ENCODE results near the gene HDGFL3.
"Not testable (repeated sequence)": the region's sequence is repeated elsewhere in the genome, so short reads cannot be mapped to it uniquely, and the experiment has no call there.

The HDGFL3 gene

GRCh38 chr15:83207660-83208366 is at the start of gene HDGFL3:
Gene HDGFL3 (minus strand): TSS chr15:83207823. CDS start chr15:83207414, 409 bp downstream.
- DNase-seq (ENCODE audit: low read depth in 3 of 3), result no peak

- DNase-seq (ENCODE audit: low read depth in 3 of 3), result no peak
Observed at GRCh38 chr15:83250781-83251180, 43.2 kb upstream of the HDGFL3 start.

DNA sequence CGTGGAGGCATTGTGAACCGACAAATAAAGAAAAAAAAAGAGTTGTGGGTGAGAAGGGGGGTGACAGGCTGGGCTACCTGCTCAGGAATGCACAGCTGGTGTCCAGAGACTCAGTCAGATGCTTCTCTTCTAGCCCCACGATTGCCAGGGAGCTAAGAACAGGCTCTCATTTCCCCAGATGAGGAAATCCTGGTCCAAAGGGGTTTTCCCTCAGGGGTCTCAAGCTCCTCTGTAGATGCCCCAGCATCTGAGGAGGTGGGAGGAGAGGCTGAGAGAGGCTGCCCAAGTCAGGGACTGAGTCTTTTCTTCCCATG is 41.4 kb upstream of the HDGFL3 start:
- DNase-seq (ENCODE audit: low read depth in 3 of 3), result no peak

DNA sequence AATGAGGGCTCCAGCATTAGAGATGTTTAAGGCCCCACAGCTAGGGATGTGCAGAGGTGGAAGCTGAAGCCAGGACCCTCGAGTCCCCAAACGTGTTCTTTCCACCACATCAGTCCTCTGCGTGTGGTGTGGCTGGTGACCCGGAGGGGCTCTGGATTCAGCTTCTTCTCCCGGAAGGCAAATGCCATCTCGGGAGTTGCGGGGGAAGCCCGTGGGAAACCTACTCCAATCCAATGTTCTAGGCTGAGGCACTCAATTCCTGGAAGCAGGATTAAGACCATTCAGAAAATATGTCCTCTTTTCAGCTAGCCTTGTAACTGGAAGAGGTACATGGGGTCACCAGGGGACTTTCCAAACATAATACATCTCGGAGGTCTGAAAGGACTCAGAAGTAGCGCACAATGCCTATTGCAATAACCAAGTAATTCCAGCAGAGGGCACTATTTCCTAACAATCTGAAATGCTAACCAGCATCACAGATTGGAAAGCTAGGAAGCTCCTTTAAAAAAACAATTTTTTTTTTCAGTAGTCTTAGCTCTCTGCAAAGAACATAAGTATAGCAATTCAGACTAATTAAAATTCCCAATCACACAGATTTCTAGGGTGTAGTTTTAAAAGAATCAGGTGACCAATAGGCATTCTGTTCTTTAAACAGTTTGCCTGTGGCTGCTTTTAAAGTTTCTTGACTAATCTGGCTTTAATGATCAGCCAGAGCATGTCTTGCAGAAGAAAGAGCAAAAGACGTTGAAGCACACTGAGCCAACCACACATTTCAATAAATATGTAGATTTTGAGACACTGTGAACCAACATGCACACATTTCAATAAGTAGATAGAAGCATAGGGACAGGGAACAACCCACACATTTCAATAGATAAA is 40.8 kb upstream of the HDGFL3 start:
- DNase-seq (ENCODE audit: low read depth in 3 of 3), result peak in 1 of 3 donors; percentile 12

- no peak for DNase-seq (ENCODE audit: low read depth in 3 of 3)
Observed at GRCh38 chr15:83243634-83244033, 36.0 kb upstream of the HDGFL3 start.

DNA sequence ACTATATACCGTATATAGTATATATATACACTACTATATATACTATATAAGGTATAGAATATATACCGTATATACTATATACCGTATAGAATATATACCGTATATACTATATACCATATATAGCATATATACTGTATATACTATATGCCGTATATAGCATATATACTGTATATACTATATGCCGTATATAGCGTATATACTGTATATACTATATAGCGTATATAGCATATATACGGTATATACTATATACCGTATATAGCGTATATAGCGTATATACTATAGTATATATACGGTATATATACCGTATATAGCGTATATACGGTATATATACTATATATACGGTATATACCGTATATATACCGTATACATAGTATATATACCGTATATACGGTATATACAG is 22.6 kb upstream of the HDGFL3 start:
- DNase-seq (ENCODE audit: low read depth in 3 of 3), result no peak

- DNase-seq (ENCODE audit: low read depth in 3 of 3), result no peak
Observed at GRCh38 chr15:83225449-83225848, 17.8 kb upstream of the HDGFL3 start.

GRCh38 chr15:83221781-83222180 is 14.2 kb upstream of the HDGFL3 start:
- not testable (repeated sequence) for DNase-seq (ENCODE audit: low read depth in 3 of 3)

- DNase-seq (ENCODE audit: low read depth in 3 of 3), result no peak
Observed at GRCh38 chr15:83219026-83219425, 11.4 kb upstream of the HDGFL3 start.

- DNase-seq (ENCODE audit: low read depth in 3 of 3), result no peak
Observed at GRCh38 chr15:83215306-83215705, 7.7 kb upstream of the HDGFL3 start.

- no peak for DNase-seq (ENCODE audit: low read depth in 3 of 3)
Observed at GRCh38 chr15:83210619-83211018, 3.0 kb upstream of the HDGFL3 start.

- no peak for DNase-seq (ENCODE audit: low read depth in 3 of 3)
Observed at GRCh38 chr15:83209333-83209732, 1.7 kb upstream of the HDGFL3 start.

GRCh38 chr15:83208367-83208661 is 691 bp upstream of the HDGFL3 start:
- no peak for DNase-seq (ENCODE audit: low read depth in 3 of 3)

DNA sequence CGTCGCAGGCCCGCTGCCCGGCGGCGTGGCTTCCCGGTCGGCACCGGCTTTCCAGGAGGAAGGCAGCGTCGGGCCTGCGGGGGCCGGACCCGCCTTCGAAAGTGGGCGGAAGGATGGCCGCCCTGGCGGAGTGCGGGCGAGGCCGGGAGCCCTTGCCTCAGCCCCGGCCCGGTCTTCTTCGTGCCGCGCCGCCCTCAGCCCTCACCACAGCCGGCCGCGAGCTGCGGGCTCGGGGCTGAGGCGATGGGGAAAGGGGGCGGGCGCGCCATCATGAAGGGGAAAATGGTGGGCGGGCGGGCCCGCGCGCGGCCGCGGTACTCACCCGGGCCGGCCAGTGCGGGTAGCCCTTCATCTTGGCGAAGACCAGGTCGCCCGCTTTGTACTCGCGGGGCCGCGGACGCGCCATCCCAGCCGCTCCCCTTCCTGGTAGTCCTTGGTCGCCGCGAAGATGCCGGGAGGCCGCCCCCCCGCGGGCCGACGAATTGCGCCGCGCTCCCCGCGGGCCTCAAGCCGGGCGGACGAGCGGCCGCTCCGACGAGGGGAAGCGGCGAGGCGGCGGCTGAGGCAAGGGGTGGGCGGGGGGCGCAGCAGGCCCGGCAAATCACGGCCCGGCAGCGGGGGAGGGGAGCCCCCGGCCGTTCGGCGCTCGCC is 489 bp downstream of the HDGFL3 start:
- no peak for DNase-seq (ENCODE audit: low read depth in 3 of 3)

GRCh38 chr15:83206526-83207008 is 1.1 kb downstream of the HDGFL3 start:
- no peak for DNase-seq (ENCODE audit: low read depth in 3 of 3)

GRCh38 chr15:83205725-83206324 is 1.8 kb downstream of the HDGFL3 start:
- no peak for DNase-seq (ENCODE audit: low read depth in 3 of 3)

- no peak for DNase-seq (ENCODE audit: low read depth in 3 of 3)
Observed at GRCh38 chr15:83204697-83205096, 2.9 kb downstream of the HDGFL3 start.

DNA sequence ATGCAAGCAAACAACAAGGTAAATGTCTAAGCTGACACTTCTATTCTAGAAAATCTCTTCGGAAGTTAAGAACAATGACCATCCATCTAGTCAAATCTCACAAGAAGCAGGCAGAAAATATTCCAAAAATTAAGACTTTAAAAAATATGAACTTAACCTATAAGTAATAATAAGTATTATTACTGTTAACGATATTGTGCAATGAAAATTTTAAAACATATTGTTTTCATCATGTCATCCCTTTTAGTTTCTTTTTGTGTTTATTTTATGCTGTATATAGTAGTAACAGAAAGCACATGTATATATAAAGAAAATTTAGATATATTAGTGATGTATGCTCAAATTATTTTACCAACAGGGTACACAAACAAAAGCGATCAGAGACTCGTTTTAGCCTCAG is 4.1 kb downstream of the HDGFL3 start:
- no peak for DNase-seq (ENCODE audit: low read depth in 3 of 3)

GRCh38 chr15:83200589-83200988 is 7.0 kb downstream of the HDGFL3 start:
- no peak for DNase-seq (ENCODE audit: low read depth in 3 of 3)

DNA sequence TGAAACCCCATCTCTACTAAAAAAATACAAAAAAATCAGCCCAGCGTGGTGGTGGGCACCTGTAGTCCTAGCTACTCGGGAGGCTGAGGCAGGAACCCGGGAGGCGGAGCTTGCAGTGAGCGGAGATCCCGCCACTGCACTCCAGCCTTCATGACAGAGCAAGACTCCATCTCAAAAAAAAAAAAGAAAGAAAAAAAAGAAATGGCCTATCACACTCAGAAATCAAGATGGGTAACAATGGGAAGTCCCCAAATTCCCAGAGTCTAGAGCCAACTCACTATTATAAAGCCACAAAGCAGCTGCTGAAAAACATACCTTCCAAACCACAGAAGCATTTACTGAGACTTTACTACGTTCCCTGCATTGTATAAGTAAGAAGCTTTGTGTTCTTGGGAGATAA is 7.5 kb downstream of the HDGFL3 start:
- no peak for DNase-seq (ENCODE audit: low read depth in 3 of 3)

DNA sequence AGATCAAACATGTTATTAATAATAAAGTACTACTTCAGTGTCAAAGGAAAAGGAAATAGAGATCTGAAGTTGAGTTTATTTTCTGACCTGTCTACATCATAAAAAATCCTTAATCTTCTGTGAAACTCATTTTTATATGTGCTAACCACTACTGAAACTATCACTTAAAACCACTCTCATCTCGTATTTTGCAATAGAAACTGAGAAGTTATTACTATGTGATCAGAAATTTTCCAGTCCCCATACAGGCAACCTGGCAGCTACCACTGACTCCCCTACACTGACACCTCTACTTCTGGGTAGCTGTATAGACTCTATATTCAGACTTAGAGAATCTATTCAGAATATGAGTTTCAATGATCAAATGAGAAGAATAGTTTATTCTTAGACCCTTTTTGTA is 8.3 kb downstream of the HDGFL3 start:
- no peak for DNase-seq (ENCODE audit: low read depth in 3 of 3)

GRCh38 chr15:83198476-83198875 is 9.1 kb downstream of the HDGFL3 start:
- DNase-seq (ENCODE audit: low read depth in 3 of 3), result no peak
